Activated CD4-positive, alpha-beta T cell treated with anti-CD3 and anti-CD28 coated beads for 36 hours (primary cell): ENCODE measurements around the gene IQGAP1. TPM values are rescaled to one million over a fixed set of nuclear protein-coding genes. Genes with fewer than 3 reads are reported as not detected.
A peak's percentile ranks its signal among the peaks of the same experiment; 100 is the strongest.

Source experiments
- ATAC-seq: fragments of 200-7000 bp; cut with Tn5 transposase; one replicate; pipeline ENCODE4 v1.10.0; 2021; ENCODE audit warnings: mild to moderate bottlenecking, moderate library complexity
- CTCF ChIA-PET: fragments of 350-600 bp; sonication (Branson Sonifier 250); formaldehyde crosslinking; loops from one replicate; lab custom pipeline; 2021; ENCODE audit warnings: antibody characterized with exemption; lab: Charles Lee
- POLR2A ChIA-PET: fragments of 350-600 bp; sonication (Branson Sonifier 250); formaldehyde crosslinking; loops from one replicate; lab custom pipeline; 2021; ENCODE audit warnings: antibody characterized with exemption, inconsistent platforms; lab: Charles Lee
- DNase-seq: peaks from one replicate; pipeline ENCODE4 v3.0.0-alpha.2; 2020
- H3K27ac Mint-ChIP-seq: one replicate; pipeline ENCODE4 v1.8.0; 2021; ENCODE audit warnings: mixed read lengths
- H3K27me3 Mint-ChIP-seq: one replicate; pipeline ENCODE4 v1.8.0; 2021; ENCODE audit warnings: mixed read lengths
- H3K36me3 Mint-ChIP-seq: one replicate; pipeline ENCODE4 v1.8.0; 2021; ENCODE audit warnings: low read depth, mixed read lengths
- H3K4me1 Mint-ChIP-seq: one replicate; pipeline ENCODE4 v1.8.0; 2021; ENCODE audit warnings: mixed read lengths
- H3K4me3 Mint-ChIP-seq: one replicate; pipeline ENCODE4 v1.8.0; 2021; ENCODE audit warnings: mild to moderate bottlenecking, moderate library complexity, mixed read lengths
- H3K9me3 Mint-ChIP-seq: one replicate; pipeline ENCODE4 v1.8.0; 2021; ENCODE audit warnings: low read depth, mixed read lengths
- intact Hi-C, 2 experiments: fragments of 100-400 bp; cut with DNase I in 1 of 2; cut with micrococcal nuclease in 1 of 2; formaldehyde crosslinking; loops; one replicate each; pipeline versions ENCODE4 v1.14.2 to v1.15.1; 2022 to 2024; cut with DNase I, micrococcal nuclease
- total RNA-seq, 2 experiments: library from RNA; stranded (reverse); gene quantifications; one replicate each; pipeline ENCODE4 v1.2.3, GENCODE V29; 2021

IQGAP1 gene
- total RNA-seq, 2 experiments from 2014 or later, result 181 to 334 TPM

DNA sequence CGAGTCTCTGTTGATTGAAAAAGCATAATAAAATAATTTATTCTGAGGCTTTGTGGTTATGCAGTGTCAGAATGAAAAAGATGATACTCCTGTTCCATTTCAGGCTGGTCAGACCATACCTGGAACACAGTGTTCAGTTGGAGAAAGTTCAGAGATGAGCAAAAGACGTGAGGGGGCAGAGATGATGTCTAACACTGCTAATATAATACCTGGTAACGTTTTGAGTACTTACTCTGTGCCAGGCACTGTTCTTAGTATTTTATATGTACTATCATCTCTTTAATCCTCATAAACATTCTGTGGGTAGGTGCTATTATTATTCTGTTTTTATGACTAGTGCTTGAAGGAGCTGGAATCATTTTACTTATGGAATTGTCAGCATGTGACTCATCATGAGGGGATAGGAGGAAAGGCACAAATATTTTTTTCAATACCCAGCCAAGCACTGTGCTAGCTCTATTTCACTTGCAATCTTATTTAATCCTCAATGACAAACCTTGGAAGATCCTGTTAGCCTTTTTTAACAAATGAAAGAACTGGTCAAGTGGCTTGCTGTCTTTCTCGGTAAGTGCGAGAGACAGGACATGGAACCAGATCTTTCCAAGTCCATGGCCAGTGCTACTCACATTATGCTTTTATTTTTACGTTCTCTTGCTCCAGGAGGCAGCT lies 31.8 kb downstream of the IQGAP1 start:
- CTCF ChIA-PET, result interaction anchor here (0.9 to 2.6 kb wide), 3 partner anchors 12 to 99 kb away, joined by 3 to 10 read pairs (median 5); no protein-coding TSS in a partner anchor
- peaks cover 5% of the 10 kb centered on the region for H3K9me3 Mint-ChIP-seq
- no peaks in the 10 kb centered on the region for H3K27me3 Mint-ChIP-seq
- POLR2A ChIA-PET, result interaction anchor here (0.6 to 1.1 kb wide), 7 partner anchors 12 to 405 kb away, joined by 3 to 5 read pairs (median 3); partner anchors contain the start of gene IQGAP1
- H3K36me3 Mint-ChIP-seq, result peaks cover 17% of the 10 kb centered on the region
- peak overlapping the region; percentile 93 for H3K27ac Mint-ChIP-seq
- peak overlapping the region; percentile 47 for H3K4me3 Mint-ChIP-seq
- peaks cover 80% of the 10 kb centered on the region for H3K4me1 Mint-ChIP-seq
- ATAC-seq, result peak; percentile 95
- intact Hi-C loops, result loop anchor here (1.0 to 5.0 kb wide), 11 partner anchors 12 to 528 kb away; partner anchors contain the start of genes IQGAP1 (in 2 of the 2), AP3S2 (in 1 of the 2) and ZNF774 (in 1 of the 2)
- peak; percentile 61 for DNase-seq

DNA sequence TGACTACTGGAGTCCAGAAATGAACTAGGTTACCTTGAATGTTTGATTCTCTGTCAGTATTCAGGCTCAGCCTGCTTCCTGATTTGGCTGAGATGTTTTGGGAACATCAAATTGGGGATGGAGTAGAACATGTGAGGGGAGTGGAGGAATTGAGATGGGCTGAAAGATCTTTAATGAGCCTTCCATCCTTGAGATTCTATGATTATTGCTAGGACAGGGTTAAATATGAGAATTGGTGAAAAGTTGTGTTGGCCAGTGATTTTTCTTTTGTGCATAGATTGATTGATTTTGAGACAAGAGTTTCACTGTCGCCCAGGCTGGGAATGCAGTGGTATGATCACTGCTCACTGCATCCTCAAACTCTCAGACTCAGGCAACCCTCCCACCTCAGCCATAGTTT lies 32.4 kb downstream of the IQGAP1 start:
- ChIA-PET POLR2A (interaction anchor here (0.6 to 1.0 kb wide), 3 partner anchors 13 to 1243 kb away, joined by 3 to 4 read pairs (median 3); no protein-coding TSS in a partner anchor), CTCF (interaction anchor here (0.9 to 2.6 kb wide), 4 partner anchors 12 to 100 kb away, joined by 3 to 10 read pairs (median 4); no protein-coding TSS in a partner anchor)
- H3K9me3 Mint-ChIP-seq, result peaks cover 5% of the 10 kb centered on the region
- DNase-seq, result no peak
- intact Hi-C loops, result loop anchor here (5.0 kb wide), 4 partner anchors 42 to 172 kb away; partner anchors contain the start of gene ZNF774 (in 1 of the 2)
- peak overlapping the region; percentile 47 for H3K4me3 Mint-ChIP-seq
- H3K27me3 Mint-ChIP-seq, result no peaks in the 10 kb centered on the region
- peak overlapping the region; percentile 93 for H3K27ac Mint-ChIP-seq
- peaks cover 78% of the 10 kb centered on the region for H3K4me1 Mint-ChIP-seq
- peaks cover 17% of the 10 kb centered on the region for H3K36me3 Mint-ChIP-seq
- ATAC-seq, result no peak

DNA sequence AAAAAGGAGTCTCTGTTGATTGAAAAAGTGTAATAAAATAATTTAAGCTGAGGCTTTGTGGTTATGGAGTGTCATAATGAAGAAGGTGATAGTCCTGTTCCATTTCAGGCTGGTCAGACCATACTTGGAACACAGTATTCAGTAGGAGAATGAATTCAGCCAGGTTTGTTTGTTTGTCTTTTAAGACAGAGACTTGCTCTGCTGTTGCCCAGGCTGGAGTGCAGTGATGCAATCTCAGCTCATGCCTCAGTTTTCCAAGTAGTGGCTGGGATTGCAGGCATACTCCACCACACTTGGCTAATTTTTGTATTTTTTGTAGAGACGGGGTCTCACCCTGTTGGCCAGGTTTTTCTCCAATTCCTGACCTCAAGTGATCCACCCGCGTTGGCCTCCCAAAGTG lies 33.5 kb downstream of the IQGAP1 start:
- Mint-ChIP-seq H3K4me1 (peaks cover 73% of the 10 kb centered on the region), H3K4me3 (no peak overlapping the region), H3K36me3 (peaks cover 18% of the 10 kb centered on the region), H3K9me3 (peaks cover 5% of the 10 kb centered on the region), H3K27me3 (no peaks in the 10 kb centered on the region), H3K27ac (peak overlapping the region; percentile 43)
- intact Hi-C loops, result loop anchor here (5.0 kb wide), 4 partner anchors 41 to 171 kb away; partner anchors contain the start of gene ZNF774 (in 1 of the 2)
- DNase-seq (no peak), ATAC-seq (no peak)
- CTCF ChIA-PET, result interaction anchor here (0.7 to 1.6 kb wide), 5 partner anchors 23 to 492 kb away, joined by 3 to 8 read pairs (median 3); no protein-coding TSS in a partner anchor
- POLR2A ChIA-PET, result interaction anchor here (0.6 kb wide), 2 partner anchors 14 to 261 kb away, joined by 3 to 4 read pairs; no protein-coding TSS in a partner anchor

DNA sequence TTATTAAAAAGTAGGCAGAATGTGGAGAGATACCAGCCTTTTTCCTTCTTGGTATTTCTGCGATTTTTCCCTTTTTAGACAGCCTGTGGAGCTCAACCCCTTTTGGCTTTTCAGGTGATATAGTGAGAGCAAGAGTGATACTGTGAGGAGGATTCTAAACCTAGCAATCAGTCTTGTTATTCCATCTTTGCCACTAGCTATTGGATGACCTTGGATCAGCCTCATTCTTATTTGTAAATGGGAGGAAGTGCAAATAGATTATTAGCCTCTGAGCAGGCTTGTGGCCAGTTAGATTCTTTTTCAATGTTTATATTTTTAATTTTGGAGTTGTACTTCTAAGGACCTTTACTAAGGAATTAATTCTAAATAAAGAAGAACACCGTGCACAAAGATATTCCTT lies 34.0 kb downstream of the IQGAP1 start:
- Mint-ChIP-seq H3K27ac (peak overlapping the region; percentile 25), H3K36me3 (peaks cover 15% of the 10 kb centered on the region), H3K4me1 (peaks cover 69% of the 10 kb centered on the region), H3K4me3 (no peak overlapping the region), H3K9me3 (peaks cover 3% of the 10 kb centered on the region), H3K27me3 (no peaks in the 10 kb centered on the region)
- CTCF ChIA-PET, result interaction anchor here (0.7 to 1.6 kb wide), 4 partner anchors 23 to 491 kb away, joined by 3 to 8 read pairs (median 4); no protein-coding TSS in a partner anchor
- ATAC-seq (no peak), DNase-seq (no peak)
- intact Hi-C loops, result loop anchor here (5.0 kb wide), 4 partner anchors 40 to 170 kb away; partner anchors contain the start of gene ZNF774 (in 1 of the 2)
- POLR2A ChIA-PET, result no interaction called here

DNA sequence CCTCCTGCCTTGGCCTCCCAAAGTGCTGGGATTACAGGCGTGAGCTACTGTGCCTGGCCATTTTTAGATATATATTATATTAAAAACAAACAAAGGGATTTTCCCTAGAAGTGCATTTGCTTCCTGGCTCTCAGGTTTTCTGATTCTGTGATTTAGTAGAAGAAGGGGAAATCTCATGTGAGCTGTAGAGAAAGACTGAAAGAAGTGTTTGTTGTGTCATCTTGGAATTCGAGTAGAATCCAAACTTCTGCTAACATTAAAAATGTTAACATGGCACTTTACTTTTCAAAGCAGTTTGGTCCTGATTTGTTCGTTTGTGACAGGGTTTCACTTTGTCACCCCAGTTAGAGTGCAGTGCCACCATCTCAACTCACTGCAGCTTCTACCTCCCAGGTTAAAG lies 34.9 kb downstream of the IQGAP1 start:
- intact Hi-C loops, result loop anchor here (5.0 kb wide), 4 partner anchors 39 to 169 kb away; partner anchors contain the start of gene ZNF774 (in 1 of the 2)
- CTCF ChIA-PET, result interaction anchor here (0.7 to 1.2 kb wide), 5 partner anchors 18 to 181 kb away, joined by 3 to 5 read pairs (median 3); no protein-coding TSS in a partner anchor
- no peak for DNase-seq
- peaks cover 61% of the 10 kb centered on the region for H3K4me1 Mint-ChIP-seq
- H3K27ac Mint-ChIP-seq, result peak overlapping the region; percentile 58
- POLR2A ChIA-PET, result interaction anchor here (0.6 to 0.9 kb wide), 2 partner anchors 15 to 35 kb away, joined by 3 to 4 read pairs; partner anchors contain the start of gene IQGAP1
- H3K9me3 Mint-ChIP-seq, result no peaks in the 10 kb centered on the region
- H3K36me3 Mint-ChIP-seq, result peaks cover 14% of the 10 kb centered on the region
- ATAC-seq, result no peak
- no peaks in the 10 kb centered on the region for H3K27me3 Mint-ChIP-seq
- no peak overlapping the region for H3K4me3 Mint-ChIP-seq

DNA sequence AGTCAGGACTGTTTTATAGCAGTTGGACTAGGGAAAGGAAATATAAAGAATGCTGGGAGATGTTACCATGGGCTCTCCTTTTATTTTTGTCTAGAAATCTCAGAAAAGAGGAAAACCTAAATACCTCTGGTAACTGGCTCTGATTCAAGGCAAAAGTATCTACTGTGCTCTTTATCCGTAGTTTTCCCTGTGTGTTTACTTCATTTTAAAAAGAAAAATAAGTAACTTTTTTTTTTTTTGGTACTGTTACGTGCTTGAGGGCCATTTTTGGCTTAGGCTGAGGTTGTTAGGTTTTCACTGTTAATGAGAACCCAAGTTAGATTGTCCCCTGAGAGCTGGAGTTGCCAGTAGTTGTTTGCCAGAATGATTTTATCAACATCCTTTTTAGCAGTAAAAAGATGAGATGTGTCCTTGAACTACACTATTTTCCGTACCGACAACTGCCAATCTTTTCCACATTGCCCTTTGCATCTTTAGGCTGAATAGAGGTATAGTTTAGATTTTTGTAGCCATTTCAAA lies 35.8 kb downstream of the IQGAP1 start:
- ChIA-PET CTCF (interaction anchor here (0.8 to 1.5 kb wide), 5 partner anchors 43 to 245 kb away, joined by 3 to 7 read pairs (median 3); no protein-coding TSS in a partner anchor), POLR2A (interaction anchor here (0.9 kb wide), 1 partner anchor 16 kb away, joined by 4 read pairs; no protein-coding TSS in a partner anchor)
- intact Hi-C loops, result loop anchor here (5.0 kb wide), 4 partner anchors 38 to 168 kb away; partner anchors contain the start of gene ZNF774 (in 1 of the 2)
- H3K4me3 Mint-ChIP-seq, result no peak overlapping the region
- H3K27me3 Mint-ChIP-seq, result no peaks in the 10 kb centered on the region
- ATAC-seq, result no peak
- H3K27ac Mint-ChIP-seq, result peak overlapping the region; percentile 42
- DNase-seq, result no peak
- H3K36me3 Mint-ChIP-seq, result peaks cover 17% of the 10 kb centered on the region
- H3K9me3 Mint-ChIP-seq, result no peaks in the 10 kb centered on the region
- H3K4me1 Mint-ChIP-seq, result peaks cover 53% of the 10 kb centered on the region

DNA sequence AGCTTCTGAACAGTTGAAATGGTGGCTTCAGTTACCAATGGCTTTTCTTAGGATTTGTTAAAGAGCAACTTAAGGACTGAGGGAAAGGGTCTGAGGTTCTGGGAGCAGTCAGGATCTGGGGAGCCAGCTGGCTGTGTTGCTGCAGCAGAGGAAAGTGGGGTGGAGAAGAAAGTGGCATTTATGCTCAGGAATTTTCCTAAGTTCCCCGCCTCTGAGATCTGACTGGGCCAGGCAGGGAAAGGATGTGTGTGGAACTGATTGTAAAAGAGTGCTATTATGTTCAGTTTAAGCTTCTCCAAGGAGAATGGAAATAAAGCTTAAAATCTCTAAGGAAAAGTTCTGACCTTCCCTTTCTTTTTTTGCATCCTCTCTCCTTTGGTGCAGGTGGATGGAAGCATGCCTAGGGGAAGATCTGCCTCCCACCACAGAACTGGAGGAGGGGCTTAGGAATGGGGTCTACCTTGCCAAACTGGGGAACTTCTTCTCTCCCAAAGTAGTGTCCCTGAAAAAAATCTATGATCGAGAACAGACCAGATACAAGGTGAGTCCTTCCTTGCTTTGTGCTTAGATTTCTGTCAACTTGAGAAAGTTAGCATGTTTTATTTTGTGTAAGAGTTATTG lies 37.8 kb downstream of the IQGAP1 start:
- no peak overlapping the region for H3K4me3 Mint-ChIP-seq
- DNase-seq, result no peak
- ChIA-PET POLR2A (no interaction called here), CTCF (interaction anchor here (0.5 to 0.8 kb wide), 3 partner anchors 26 to 111 kb away, joined by 3 read pairs; no protein-coding TSS in a partner anchor)
- no peaks in the 10 kb centered on the region for H3K9me3 Mint-ChIP-seq
- peaks cover 35% of the 10 kb centered on the region for H3K4me1 Mint-ChIP-seq
- H3K27ac Mint-ChIP-seq, result no peak overlapping the region
- no peaks in the 10 kb centered on the region for H3K27me3 Mint-ChIP-seq
- intact Hi-C loops, result no loop called here
- no peak for ATAC-seq
- peaks cover 29% of the 10 kb centered on the region for H3K36me3 Mint-ChIP-seq

DNA sequence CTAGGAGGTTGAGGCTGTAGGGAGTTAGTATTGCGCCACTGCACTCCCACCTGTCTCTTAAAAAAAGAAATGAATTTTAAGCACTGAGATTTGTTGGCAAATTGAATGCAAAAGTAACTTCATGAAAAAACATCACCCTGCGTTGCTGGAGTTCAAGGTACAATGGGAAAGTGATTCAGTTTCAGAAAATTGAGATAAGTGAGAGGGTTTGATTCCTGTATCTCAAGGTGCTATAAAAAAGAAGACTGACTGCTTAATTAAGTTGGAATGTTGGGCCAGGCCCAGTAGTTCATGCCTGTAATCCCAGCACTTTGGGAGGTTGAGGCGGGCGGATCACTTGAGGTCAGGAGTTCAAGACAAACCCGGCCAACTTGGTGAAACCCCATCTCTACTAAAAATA lies 39.1 kb downstream of the IQGAP1 start:
- Mint-ChIP-seq H3K36me3 (peaks cover 29% of the 10 kb centered on the region), H3K27me3 (no peaks in the 10 kb centered on the region), H3K4me1 (peaks cover 26% of the 10 kb centered on the region), H3K9me3 (no peaks in the 10 kb centered on the region), H3K4me3 (no peak overlapping the region), H3K27ac (no peak overlapping the region)
- POLR2A ChIA-PET, result no interaction called here
- intact Hi-C loops, result no loop called here
- ATAC-seq, result no peak
- CTCF ChIA-PET, result no interaction called here
- DNase-seq, result no peak

DNA sequence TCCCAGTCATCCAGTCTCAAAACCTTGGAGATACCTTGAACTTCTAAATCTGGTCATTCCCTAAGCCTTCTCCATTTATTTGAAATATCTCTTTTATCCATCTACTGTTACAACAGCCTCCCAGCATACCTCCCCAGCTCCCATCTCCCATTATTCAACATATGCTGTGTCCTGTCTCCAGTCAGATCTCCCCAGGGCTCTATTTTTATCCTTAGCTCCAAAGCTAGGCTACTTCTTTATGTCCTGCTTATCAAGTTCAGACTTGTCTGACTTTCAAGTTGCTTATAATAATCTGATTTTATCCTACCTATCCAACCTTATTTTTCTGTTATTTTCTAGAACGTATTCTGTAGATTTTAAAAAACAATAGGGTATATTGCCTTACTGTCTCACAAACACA lies 44.2 kb downstream of the IQGAP1 start:
- Mint-ChIP-seq H3K36me3 (peaks cover 42% of the 10 kb centered on the region), H3K4me3 (no peak overlapping the region), H3K4me1 (peaks cover 10% of the 10 kb centered on the region), H3K27me3 (no peaks in the 10 kb centered on the region), H3K9me3 (no peaks in the 10 kb centered on the region), H3K27ac (no peak overlapping the region)
- intact Hi-C loops, result no loop called here
- ATAC-seq (no peak), DNase-seq (no peak)
- POLR2A ChIA-PET, result interaction anchor here (0.6 kb wide), 1 partner anchor 32 kb away, joined by 3 read pairs; no protein-coding TSS in a partner anchor
- CTCF ChIA-PET, result no interaction called here

DNA sequence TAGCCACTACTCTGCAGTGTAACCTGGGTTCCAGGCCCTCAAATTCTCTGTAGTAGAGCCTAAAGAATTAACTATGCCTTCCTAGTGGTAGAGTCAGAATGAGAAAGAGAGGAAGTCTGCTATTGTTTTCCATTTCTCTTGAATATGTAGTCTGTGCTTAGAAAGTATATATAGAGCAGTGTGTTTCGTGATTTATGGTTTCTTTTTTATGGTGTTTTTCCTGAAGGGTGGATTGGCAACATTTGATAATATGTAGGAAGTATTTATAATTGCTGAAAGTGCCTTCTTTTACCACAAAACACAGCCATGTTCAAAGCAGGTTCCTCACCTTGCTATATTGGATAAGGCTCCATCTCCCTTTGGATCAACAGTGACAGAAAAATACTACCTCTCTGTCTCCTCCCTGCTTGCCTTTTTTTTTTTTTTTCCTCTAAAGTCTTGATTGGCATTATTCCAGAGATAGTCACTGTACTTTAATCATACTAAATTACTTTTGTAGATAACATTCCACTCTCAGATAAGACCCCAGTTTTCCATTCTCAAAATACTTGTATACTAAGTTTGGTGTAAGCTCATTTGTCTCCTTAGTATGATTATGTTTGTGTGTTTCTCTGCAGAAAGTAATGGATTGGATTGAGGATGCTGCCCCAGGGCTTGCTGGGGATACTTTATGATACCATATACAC lies 47.8 kb downstream of the IQGAP1 start:
- intact Hi-C loops, result no loop called here
- DNase-seq, result no peak
- CTCF ChIA-PET, result interaction anchor here (0.6 to 2.3 kb wide), 3 partner anchors 46 to 337 kb away, joined by 3 to 6 read pairs (median 6); no protein-coding TSS in a partner anchor
- no peak overlapping the region for H3K4me3 Mint-ChIP-seq
- H3K9me3 Mint-ChIP-seq, result no peaks in the 10 kb centered on the region
- ATAC-seq, result no peak
- H3K4me1 Mint-ChIP-seq, result peaks cover 8% of the 10 kb centered on the region
- H3K27me3 Mint-ChIP-seq, result no peaks in the 10 kb centered on the region
- POLR2A ChIA-PET, result no interaction called here
- H3K27ac Mint-ChIP-seq, result no peak overlapping the region
- H3K36me3 Mint-ChIP-seq, result peaks cover 27% of the 10 kb centered on the region
